Smooth muscle cell (in vitro differentiated cells): Measurements from ENCODE around the gene EID2. TPM values are rescaled to one million over a fixed set of nuclear protein-coding genes. Genes with fewer than 3 reads are reported as not detected.

Experiments used
- DNase-seq: peaks from one replicate; lab custom pipeline; 2025; ENCODE audit not compliant: unreplicated experiment; lab: John Stamatoyannopoulos, UW
- H2AFZ ChIP-seq: fragments of 200-600 bp; sonication (generic); 2 replicates; pipeline ENCODE4 v1.6.0; 2016; ENCODE audit warnings: antibody characterized with exemption, low read depth, mild to moderate bottlenecking
- H3F3A ChIP-seq: fragments of 200-600 bp; sonication (generic); 2 replicates; pipeline ENCODE4 v1.6.0; 2017; ENCODE audit warnings: antibody characterized with exemption, low read depth
- H3K27ac ChIP-seq: fragments of 200-600 bp; sonication (generic); 2 replicates; pipeline ENCODE4 v1.5.1; 2016; ENCODE audit warnings: low read depth, mild to moderate bottlenecking
- H3K27me3 ChIP-seq: fragments of 200-600 bp; sonication (generic); 2 replicates; pipeline ENCODE4 v1.6.1; 2016; ENCODE audit warnings: low read depth, mild to moderate bottlenecking
- H3K36me3 ChIP-seq: fragments of 200-600 bp; sonication (generic); 2 replicates; pipeline ENCODE4 v1.5.1; 2016; ENCODE audit warnings: low read depth
- H3K4me1 ChIP-seq: fragments of 200-600 bp; sonication (generic); 2 replicates; pipeline ENCODE4 v1.5.1; 2016; ENCODE audit warnings: low read depth
- H3K4me2 ChIP-seq: fragments of 200-600 bp; sonication (generic); 2 replicates; pipeline ENCODE4 v1.6.0; 2016; ENCODE audit warnings: mild to moderate bottlenecking
- H3K4me3 ChIP-seq: fragments of 200-600 bp; sonication (generic); 2 replicates; pipeline ENCODE4 v1.5.1; 2016; ENCODE audit warnings: mild to moderate bottlenecking
- H3K79me2 ChIP-seq: fragments of 200-600 bp; sonication (generic); 2 replicates; pipeline ENCODE4 v1.6.0; 2016; ENCODE audit warnings: low read depth, mild to moderate bottlenecking
- H3K9ac ChIP-seq: fragments of 200-600 bp; sonication (generic); 2 replicates; pipeline ENCODE4 v1.6.0; 2016; ENCODE audit warnings: low read depth
- H3K9me3 ChIP-seq: fragments of 200-600 bp; sonication (generic); replicated peaks from 2 replicates; pipeline ENCODE4 v1.5.1; 2016; ENCODE audit warnings: low read depth
- H4K20me1 ChIP-seq: fragments of 200-600 bp; sonication (generic); 2 replicates; pipeline ENCODE4 v1.6.0; 2016; ENCODE audit warnings: low read depth
- CTCF ChIP-seq: fragments of 200-600 bp; sonication (generic); IDR thresholded peaks from 2 replicates; pipeline ENCODE4 v1.5.1; 2017; ENCODE audit warnings: borderline replicate concordance, mild to moderate bottlenecking, antibody characterized with exemption; ENCODE audit not compliant: insufficient read depth, poor library complexity, severe bottlenecking
- WGBS: methylation state at CpG from one replicate; pipeline ENCODE4 v1.1.7; 2016; ENCODE audit warnings: low lambda C conversion rate; 5-methylcytosine and 5-hydroxymethylcytosine counted together
- polyA plus RNA-seq: library from polyadenylated mRNA; unstranded; fragments of >200 nt; fragmentation: Nextera tagmentation; extraction: Ambion mirVana; gene quantifications from 2 replicates; pipeline ENCODE4 v1.2.1, GENCODE V29; 2016
- total RNA-seq: library from RNA; depleted of rRNA; stranded (reverse); fragments of >200 nt; gene quantifications from 2 replicates; pipeline ENCODE4 v1.2.3, GENCODE V29; 2014

Gene EID2
- total and polyA plus RNA-seq, 2 experiments from 2014 or later: 11.9 to 24.2 TPM

DNA sequence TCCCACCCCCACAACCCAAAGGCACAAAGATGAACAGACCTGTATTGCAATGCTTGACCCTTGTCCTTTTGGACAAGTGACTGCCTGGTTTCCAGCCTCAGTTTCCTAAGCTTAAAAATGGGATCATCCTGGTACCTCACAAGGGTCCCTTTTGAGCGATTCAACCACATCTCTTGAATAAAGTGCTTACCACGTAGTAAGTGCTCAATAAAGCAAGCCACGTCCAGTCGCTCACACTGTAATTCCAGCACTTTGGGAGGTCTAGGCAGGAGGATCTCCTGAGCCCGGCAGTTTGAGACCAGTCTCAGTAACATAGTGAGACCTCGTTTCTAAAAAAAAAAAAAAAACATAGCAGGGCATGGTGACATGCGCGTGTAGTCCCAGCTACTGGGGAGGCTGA lies 40.0 kb downstream of the EID2 start:
- Histone ChIP-seq H3K79me2 (no peaks in the 10 kb centered on the region), H3K27me3 (peaks cover 56% of the 10 kb centered on the region), H3K9ac (no peak overlapping the region), H4K20me1 (no peaks in the 10 kb centered on the region), H3K9me3 (no peaks in the 10 kb centered on the region), H3K36me3 (no peaks in the 10 kb centered on the region), H3K4me1 (peaks cover 13% of the 10 kb centered on the region), H3K27ac (no peak overlapping the region), H3F3A (no peaks in the 10 kb centered on the region), H3K4me2 (no peak overlapping the region), H2AFZ (no peak overlapping the region), H3K4me3 (no peak overlapping the region)
- DNase-seq: no peak
- TF ChIP-seq CTCF: no peak
- 81% methylated on average over 8 of the region's 8 CpGs for WGBS

DNA sequence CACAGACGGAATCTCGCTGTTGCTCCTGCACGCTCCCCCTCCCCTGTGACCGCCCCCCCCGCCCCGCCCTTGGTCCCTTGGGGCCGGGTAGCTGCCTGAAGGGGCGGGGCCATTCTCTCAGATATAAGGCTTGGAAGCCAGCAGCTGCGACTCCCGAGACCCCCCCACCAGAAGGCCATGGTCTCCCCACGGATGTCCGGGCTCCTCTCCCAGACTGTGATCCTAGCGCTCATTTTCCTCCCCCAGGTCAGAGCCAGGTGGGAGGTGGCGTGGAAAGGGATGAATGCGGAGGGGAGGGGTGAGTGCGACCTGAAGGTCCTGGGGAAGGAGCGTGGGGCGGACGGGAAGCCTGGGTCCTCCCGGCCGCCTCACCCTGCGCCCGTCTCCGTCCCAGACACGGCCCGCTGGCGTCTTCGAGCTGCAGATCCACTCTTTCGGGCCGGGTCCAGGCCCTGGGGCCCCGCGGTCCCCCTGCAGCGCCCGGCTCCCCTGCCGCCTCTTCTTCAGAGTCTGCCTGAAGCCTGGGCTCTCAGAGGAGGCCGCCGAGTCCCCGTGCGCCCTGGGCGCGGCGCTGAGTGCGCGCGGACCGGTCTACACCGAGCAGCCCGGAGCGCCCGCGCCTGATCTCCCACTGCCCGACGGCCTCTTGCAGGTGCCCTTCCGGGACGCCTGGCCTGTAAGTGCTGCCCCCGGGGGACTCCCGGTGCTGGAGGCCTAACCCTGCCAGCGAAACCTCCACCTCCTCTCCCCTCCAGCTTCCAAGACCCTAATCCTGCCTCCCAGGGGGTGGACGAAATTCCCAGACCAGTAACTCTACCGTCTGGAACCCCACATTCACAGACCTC lies 40.9 kb downstream of the EID2 start, which contains the start of gene DLL3:
Gene DLL3 (plus strand): TSS at position 150 of the 845 bp plus-strand sequence. CDS start 28 bp downstream, at position 178.
- H3K27me3 ChIP-seq: peaks cover 51% of the 10 kb centered on the region
- H4K20me1 ChIP-seq: no peaks in the 10 kb centered on the region
- H3K4me2 ChIP-seq: peak within 1 kb of the TSS; percentile 84
- no peaks in the 10 kb centered on the region for H3K9me3 ChIP-seq
- H3K36me3 ChIP-seq: no peaks in the 10 kb centered on the region
- peak within 1 kb of the TSS; percentile 37 for H3K4me3 ChIP-seq
- peaks cover 13% of the 10 kb centered on the region for H3K4me1 ChIP-seq
- peak within 1 kb of the TSS; percentile 2 for H2AFZ ChIP-seq
- no peak for TF ChIP-seq CTCF
- DNase-seq: no peak
- WGBS: 5% methylated on average over 42 of the region's 60 CpGs
- no peaks in the 10 kb centered on the region for H3K79me2 ChIP-seq
- H3K9ac ChIP-seq: no peak within 1 kb of the TSS
- H3K27ac ChIP-seq: no peak within 1 kb of the TSS
- no peaks in the 10 kb centered on the region for H3F3A ChIP-seq

GRCh38 chr19:39497996-39498797 lies 41.8 kb downstream of the EID2 start:
- peak; percentile 25 for TF ChIP-seq CTCF
- 2% methylated on average over 34 of the region's 40 CpGs for WGBS
- Histone ChIP-seq H2AFZ (peak overlapping the region; percentile 2), H3K4me3 (peak overlapping the region; percentile 37), H3K27me3 (peaks cover 43% of the 10 kb centered on the region), H3K79me2 (no peaks in the 10 kb centered on the region), H3F3A (no peaks in the 10 kb centered on the region), H3K36me3 (no peaks in the 10 kb centered on the region), H3K4me1 (peaks cover 13% of the 10 kb centered on the region), H4K20me1 (no peaks in the 10 kb centered on the region), H3K4me2 (peak overlapping the region; percentile 84), H3K27ac (no peak overlapping the region), H3K9ac (no peak overlapping the region), H3K9me3 (no peaks in the 10 kb centered on the region)
- peak; percentile 11 for DNase-seq
